IgD-negative memory B cell (primary cell): ENCODE data around the gene MACROH2A2. TPM values are rescaled to one million over a fixed set of nuclear protein-coding genes. Genes with fewer than 3 reads are reported as not detected.
"Not testable (repeated sequence)": the region's sequence is repeated elsewhere in the genome, so short reads cannot be mapped to it uniquely, and the experiment has no call there.

Experiments
- H3K27ac Mint-ChIP-seq, 3 donors: one replicate each; pipeline ENCODE4 v1.8.0; 2020 to 2022; ENCODE audit warnings: mild to moderate bottlenecking in 3 of 3, mixed read lengths in 3 of 3, moderate library complexity in 1 of 3
- H3K27me3 Mint-ChIP-seq: one replicate; pipeline ENCODE4 v1.8.0; 2021; ENCODE audit warnings: mixed read lengths
- H3K36me3 Mint-ChIP-seq: one replicate; pipeline ENCODE4 v1.8.0; 2020; ENCODE audit warnings: mild to moderate bottlenecking, mixed read lengths
- H3K4me1 Mint-ChIP-seq, 3 donors: one replicate each; pipeline ENCODE4 v1.8.0; 2020 to 2022; ENCODE audit warnings: mixed read lengths in 3 of 3, mild to moderate bottlenecking in 1 of 3
- H3K4me3 Mint-ChIP-seq, 4 donors: one replicate each; pipeline ENCODE4 v1.8.0; 2020 to 2022; ENCODE audit warnings: mild to moderate bottlenecking in 4 of 4, mixed read lengths in 4 of 4, moderate library complexity in 3 of 4
- H3K9me3 Mint-ChIP-seq, 3 donors: one replicate each; pipeline ENCODE4 v1.8.0; 2020 to 2021; ENCODE audit warnings: mixed read lengths in 3 of 3, mild to moderate bottlenecking in 1 of 3
- polyA plus RNA-seq: library from polyadenylated mRNA; unstranded; fragments of 300-500 nt; fragmentation: Illumina TruSeq; gene quantifications from one replicate; pipeline ENCODE4 v1.2.3, GENCODE V29; 2021

MACROH2A2 gene
- not detected for polyA plus RNA-seq

GRCh38 chr10:70052462-70053217 lies at the start of gene MACROH2A2:
TSS of gene MACROH2A2 (plus strand) at chr10:70052846. CDS start at chr10:70075659, 22,813 bp downstream.
- no peaks in the 10 kb centered on the region for H3K36me3 Mint-ChIP-seq
- H3K27me3 Mint-ChIP-seq = peaks cover 29% of the 10 kb centered on the region
- no peak within 1 kb of the TSS for H3K27ac Mint-ChIP-seq
- peak within 1 kb of the TSS in 3 of 4 donors; percentile 55 to 82 (median 58) for H3K4me3 Mint-ChIP-seq
- H3K4me1 Mint-ChIP-seq = peaks cover 6 to 7% (median 6%) of the 10 kb centered on the region in 3 donors
- H3K9me3 Mint-ChIP-seq = no peaks in the 10 kb centered on the region

GRCh38 chr10:70007116-70007820 lies 45.4 kb upstream of the MACROH2A2 start:
- H3K4me1 Mint-ChIP-seq = no peaks in the 10 kb centered on the region
- no peaks in the 10 kb centered on the region for H3K36me3 Mint-ChIP-seq
- no peak overlapping the region for H3K4me3 Mint-ChIP-seq
- peaks cover 3% of the 10 kb centered on the region for H3K27me3 Mint-ChIP-seq
- no peak overlapping the region for H3K27ac Mint-ChIP-seq
- H3K9me3 Mint-ChIP-seq = peaks cover 5 to 13% (median 13%) of the 10 kb centered on the region in 3 donors

- no peaks in the 10 kb centered on the region for H3K36me3 Mint-ChIP-seq
These were observed 21.4 kb upstream of the MACROH2A2 start for GRCh38 chr10:70031215-70031614.

GRCh38 chr10:70032667-70033289 lies 19.9 kb upstream of the MACROH2A2 start:
- Mint-ChIP-seq H3K4me3 (peak overlapping the region in 1 of 4 donors; percentile 11), H3K27ac (no peak overlapping the region), H3K9me3 (peaks cover 7 to 19% (median 11%) of the 10 kb centered on the region in 3 donors), H3K4me1 (no peaks in the 10 kb centered on the region), H3K27me3 (peaks cover 14% of the 10 kb centered on the region), H3K36me3 (no peaks in the 10 kb centered on the region)

More at GRCh38 chr10:70031215-70031614, 21.4 kb upstream of the MACROH2A2 start:
- peaks cover 14% of the 10 kb centered on the region for H3K27me3 Mint-ChIP-seq
- no peak overlapping the region for H3K27ac Mint-ChIP-seq
- no peak overlapping the region for H3K4me3 Mint-ChIP-seq
- peaks cover 7 to 24% (median 8%) of the 10 kb centered on the region in 3 donors for H3K9me3 Mint-ChIP-seq
- no peaks in the 10 kb centered on the region for H3K4me1 Mint-ChIP-seq

GRCh38 chr10:70034232-70034631 lies 18.4 kb upstream of the MACROH2A2 start:
- peaks cover 8 to 20% (median 19%) of the 10 kb centered on the region in 3 donors for H3K9me3 Mint-ChIP-seq
- no peak overlapping the region for H3K4me3 Mint-ChIP-seq
- no peaks in the 10 kb centered on the region for H3K4me1 Mint-ChIP-seq
- no peaks in the 10 kb centered on the region for H3K36me3 Mint-ChIP-seq
- H3K27ac Mint-ChIP-seq = no peak overlapping the region
- peaks cover 17% of the 10 kb centered on the region for H3K27me3 Mint-ChIP-seq

- peaks cover 16% of the 10 kb centered on the region for H3K27me3 Mint-ChIP-seq
- no peak overlapping the region for H3K4me3 Mint-ChIP-seq
- peaks cover 7 to 19% (median 19%) of the 10 kb centered on the region in 3 donors for H3K9me3 Mint-ChIP-seq
- H3K36me3 Mint-ChIP-seq = no peaks in the 10 kb centered on the region
- no peak overlapping the region for H3K27ac Mint-ChIP-seq
- H3K4me1 Mint-ChIP-seq = no peaks in the 10 kb centered on the region
These were observed 17.1 kb upstream of the MACROH2A2 start for GRCh38 chr10:70035531-70035930.

- Mint-ChIP-seq H3K27me3 (peaks cover 22% of the 10 kb centered on the region), H3K36me3 (no peaks in the 10 kb centered on the region), H3K4me3 (no peak overlapping the region), H3K9me3 (peaks cover 6 to 24% (median 16%) of the 10 kb centered on the region in 3 donors), H3K4me1 (no peaks in the 10 kb centered on the region), H3K27ac (no peak overlapping the region)
These were observed 13.7 kb upstream of the MACROH2A2 start for GRCh38 chr10:70038923-70039322.

GRCh38 chr10:70041016-70041415 lies 11.6 kb upstream of the MACROH2A2 start:
- Mint-ChIP-seq H3K27ac (no peak overlapping the region), H3K4me3 (peak overlapping the region in 1 of 4 donors; percentile 10), H3K4me1 (no peaks in the 10 kb centered on the region), H3K27me3 (peaks cover 16% of the 10 kb centered on the region), H3K9me3 (peaks cover 8 to 24% (median 16%) of the 10 kb centered on the region in 3 donors), H3K36me3 (no peaks in the 10 kb centered on the region)

- H3K36me3 Mint-ChIP-seq, H3K27ac Mint-ChIP-seq, H3K4me1 Mint-ChIP-seq, H3K4me3 Mint-ChIP-seq: not testable (repeated sequence)
- Mint-ChIP-seq H3K27me3 (peaks cover 16% of the 10 kb centered on the region), H3K9me3 (peaks cover 8 to 22% (median 16%) of the 10 kb centered on the region in 3 donors)
These were observed 10.9 kb upstream of the MACROH2A2 start for GRCh38 chr10:70041739-70042138.

GRCh38 chr10:70047066-70047465 lies 5.6 kb upstream of the MACROH2A2 start:
- not testable (repeated sequence) for H3K9me3 Mint-ChIP-seq, H3K27ac Mint-ChIP-seq, H3K36me3 Mint-ChIP-seq, H3K4me3 Mint-ChIP-seq, H3K4me1 Mint-ChIP-seq
- peaks cover 26% of the 10 kb centered on the region for H3K27me3 Mint-ChIP-seq

- Mint-ChIP-seq H3K27me3 (peaks cover 28% of the 10 kb centered on the region), H3K36me3 (no peaks in the 10 kb centered on the region), H3K27ac (no peak overlapping the region), H3K9me3 (peaks cover 0 to 2% (median under 1%) of the 10 kb centered on the region in 3 donors), H3K4me1 (peaks cover 6 to 7% (median 6%) of the 10 kb centered on the region in 3 donors), H3K4me3 (no peak overlapping the region)
These were observed 4.5 kb upstream of the MACROH2A2 start for GRCh38 chr10:70048030-70048723.

GRCh38 chr10:70051848-70052247 lies 798 bp upstream of the MACROH2A2 start:
- H3K27ac Mint-ChIP-seq = no peak overlapping the region
- H3K36me3 Mint-ChIP-seq = no peaks in the 10 kb centered on the region
- peaks cover 29% of the 10 kb centered on the region for H3K27me3 Mint-ChIP-seq
- no peaks in the 10 kb centered on the region for H3K9me3 Mint-ChIP-seq
- peaks cover 6 to 7% (median 6%) of the 10 kb centered on the region in 3 donors for H3K4me1 Mint-ChIP-seq
- H3K4me3 Mint-ChIP-seq = peak overlapping the region in 1 of 4 donors; percentile 7

- Mint-ChIP-seq H3K36me3 (no peaks in the 10 kb centered on the region), H3K9me3 (no peaks in the 10 kb centered on the region), H3K4me1 (peaks cover 6 to 7% (median 6%) of the 10 kb centered on the region in 3 donors), H3K27me3 (peaks cover 29% of the 10 kb centered on the region), H3K27ac (no peak overlapping the region), H3K4me3 (no peak overlapping the region)
These were observed 683 bp downstream of the MACROH2A2 start for GRCh38 chr10:70053218-70053840.

GRCh38 chr10:70053841-70054288 lies 1.2 kb downstream of the MACROH2A2 start:
- no peak overlapping the region for H3K4me3 Mint-ChIP-seq
- H3K27ac Mint-ChIP-seq = no peak overlapping the region
- H3K27me3 Mint-ChIP-seq = peaks cover 25% of the 10 kb centered on the region
- H3K4me1 Mint-ChIP-seq = peaks cover 6 to 7% (median 6%) of the 10 kb centered on the region in 3 donors
- no peaks in the 10 kb centered on the region for H3K9me3 Mint-ChIP-seq
- H3K36me3 Mint-ChIP-seq = no peaks in the 10 kb centered on the region
